Smooth muscle cell (in vitro differentiated cells): ENCODE results near the gene CAPN9. TPM values are rescaled to one million over a fixed set of nuclear protein-coding genes. Genes with fewer than 3 reads are reported as not detected.

Experiments used
- DNase-seq: peaks from one replicate; lab custom pipeline; 2025; ENCODE audit not compliant: unreplicated experiment; lab: John Stamatoyannopoulos, UW
- H2AFZ ChIP-seq: fragments of 200-600 bp; sonication (generic); 2 replicates; pipeline ENCODE4 v1.6.0; 2016; ENCODE audit warnings: antibody characterized with exemption, low read depth, mild to moderate bottlenecking
- H3F3A ChIP-seq: fragments of 200-600 bp; sonication (generic); 2 replicates; pipeline ENCODE4 v1.6.0; 2017; ENCODE audit warnings: antibody characterized with exemption, low read depth
- H3K27ac ChIP-seq: fragments of 200-600 bp; sonication (generic); 2 replicates; pipeline ENCODE4 v1.5.1; 2016; ENCODE audit warnings: low read depth, mild to moderate bottlenecking
- H3K27me3 ChIP-seq: fragments of 200-600 bp; sonication (generic); 2 replicates; pipeline ENCODE4 v1.6.1; 2016; ENCODE audit warnings: low read depth, mild to moderate bottlenecking
- H3K36me3 ChIP-seq: fragments of 200-600 bp; sonication (generic); 2 replicates; pipeline ENCODE4 v1.5.1; 2016; ENCODE audit warnings: low read depth
- H3K4me1 ChIP-seq: fragments of 200-600 bp; sonication (generic); 2 replicates; pipeline ENCODE4 v1.5.1; 2016; ENCODE audit warnings: low read depth
- H3K4me2 ChIP-seq: fragments of 200-600 bp; sonication (generic); 2 replicates; pipeline ENCODE4 v1.6.0; 2016; ENCODE audit warnings: mild to moderate bottlenecking
- H3K4me3 ChIP-seq: fragments of 200-600 bp; sonication (generic); 2 replicates; pipeline ENCODE4 v1.5.1; 2016; ENCODE audit warnings: mild to moderate bottlenecking
- H3K79me2 ChIP-seq: fragments of 200-600 bp; sonication (generic); 2 replicates; pipeline ENCODE4 v1.6.0; 2016; ENCODE audit warnings: low read depth, mild to moderate bottlenecking
- H3K9ac ChIP-seq: fragments of 200-600 bp; sonication (generic); 2 replicates; pipeline ENCODE4 v1.6.0; 2016; ENCODE audit warnings: low read depth
- H3K9me3 ChIP-seq: fragments of 200-600 bp; sonication (generic); replicated peaks from 2 replicates; pipeline ENCODE4 v1.5.1; 2016; ENCODE audit warnings: low read depth
- H4K20me1 ChIP-seq: fragments of 200-600 bp; sonication (generic); 2 replicates; pipeline ENCODE4 v1.6.0; 2016; ENCODE audit warnings: low read depth
- WGBS: methylation state at CpG from one replicate; pipeline ENCODE4 v1.1.7; 2016; ENCODE audit warnings: low lambda C conversion rate; 5-methylcytosine and 5-hydroxymethylcytosine counted together
- polyA plus RNA-seq: library from polyadenylated mRNA; unstranded; fragments of >200 nt; fragmentation: Nextera tagmentation; extraction: Ambion mirVana; gene quantifications from 2 replicates; pipeline ENCODE4 v1.2.1, GENCODE V29; 2016
- total RNA-seq: library from RNA; depleted of rRNA; stranded (reverse); fragments of >200 nt; gene quantifications from 2 replicates; pipeline ENCODE4 v1.2.3, GENCODE V29; 2014
- TF ChIP-seq, protein P1 (sequence below): fragments of 200-600 bp; sonication (generic); IDR thresholded peaks from 2 replicates; pipeline ENCODE4 v1.5.1; 2017; ENCODE audit warnings: borderline replicate concordance, mild to moderate bottlenecking, antibody characterized with exemption; ENCODE audit not compliant: insufficient read depth, poor library complexity, severe bottlenecking

CAPN9 gene
- total and polyA plus RNA-seq, 2 experiments from 2014 or later: not detected

GRCh38 chr1:230820568-230820967 is 73.4 kb downstream of the CAPN9 start:
- H3K4me1 ChIP-seq: no peaks in the 10 kb centered on the region
- no peaks in the 10 kb centered on the region for H3K79me2 ChIP-seq
- H3K27ac ChIP-seq: no peak overlapping the region
- H3K36me3 ChIP-seq: no peaks in the 10 kb centered on the region
- no peak overlapping the region for H3K4me3 ChIP-seq
- TF ChIP-seq, protein P1, sequence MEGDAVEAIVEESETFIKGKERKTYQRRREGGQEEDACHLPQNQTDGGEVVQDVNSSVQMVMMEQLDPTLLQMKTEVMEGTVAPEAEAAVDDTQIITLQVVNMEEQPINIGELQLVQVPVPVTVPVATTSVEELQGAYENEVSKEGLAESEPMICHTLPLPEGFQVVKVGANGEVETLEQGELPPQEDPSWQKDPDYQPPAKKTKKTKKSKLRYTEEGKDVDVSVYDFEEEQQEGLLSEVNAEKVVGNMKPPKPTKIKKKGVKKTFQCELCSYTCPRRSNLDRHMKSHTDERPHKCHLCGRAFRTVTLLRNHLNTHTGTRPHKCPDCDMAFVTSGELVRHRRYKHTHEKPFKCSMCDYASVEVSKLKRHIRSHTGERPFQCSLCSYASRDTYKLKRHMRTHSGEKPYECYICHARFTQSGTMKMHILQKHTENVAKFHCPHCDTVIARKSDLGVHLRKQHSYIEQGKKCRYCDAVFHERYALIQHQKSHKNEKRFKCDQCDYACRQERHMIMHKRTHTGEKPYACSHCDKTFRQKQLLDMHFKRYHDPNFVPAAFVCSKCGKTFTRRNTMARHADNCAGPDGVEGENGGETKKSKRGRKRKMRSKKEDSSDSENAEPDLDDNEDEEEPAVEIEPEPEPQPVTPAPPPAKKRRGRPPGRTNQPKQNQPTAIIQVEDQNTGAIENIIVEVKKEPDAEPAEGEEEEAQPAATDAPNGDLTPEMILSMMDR: no peak
- no peaks in the 10 kb centered on the region for H3K9me3 ChIP-seq
- no peak overlapping the region for H3K9ac ChIP-seq
- DNase-seq: no peak
- H3F3A ChIP-seq: no peaks in the 10 kb centered on the region
- H3K27me3 ChIP-seq: no peaks in the 10 kb centered on the region
- H2AFZ ChIP-seq: no peak overlapping the region
- no peaks in the 10 kb centered on the region for H4K20me1 ChIP-seq
- WGBS: 91% methylated on average over 4 of the region's 4 CpGs
- H3K4me2 ChIP-seq: no peak overlapping the region

DNA sequence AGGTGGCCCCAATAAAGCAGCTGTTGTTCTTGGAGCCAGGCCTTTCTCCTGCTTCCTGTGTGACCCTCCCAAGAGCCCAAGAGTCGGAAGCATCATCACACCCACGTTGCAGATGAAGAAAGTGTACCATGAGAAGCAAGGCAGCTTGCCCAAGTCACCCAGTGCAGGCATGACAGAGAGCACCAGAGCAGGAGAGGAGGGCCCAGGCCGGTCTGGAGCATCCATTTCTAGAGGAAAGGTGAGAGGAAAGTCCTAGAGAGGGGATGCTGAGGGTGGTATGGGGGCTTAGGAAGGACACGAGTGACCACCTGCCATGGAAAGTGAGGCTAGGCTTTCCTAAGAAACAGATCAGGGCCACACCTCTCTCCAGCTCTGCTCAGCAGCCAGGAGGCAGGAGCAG is 74.2 kb downstream of the CAPN9 start:
- Histone ChIP-seq H3K4me2 (no peak overlapping the region), H3K9me3 (no peaks in the 10 kb centered on the region), H3K27ac (no peak overlapping the region), H3K9ac (no peak overlapping the region), H3K4me3 (no peak overlapping the region), H2AFZ (no peak overlapping the region), H4K20me1 (no peaks in the 10 kb centered on the region), H3K27me3 (no peaks in the 10 kb centered on the region), H3K36me3 (no peaks in the 10 kb centered on the region), H3F3A (no peaks in the 10 kb centered on the region), H3K4me1 (no peaks in the 10 kb centered on the region), H3K79me2 (no peaks in the 10 kb centered on the region)
- 86% methylated on average over 4 of the region's 4 CpGs for WGBS
- TF ChIP-seq, protein P1: no peak
- no peak for DNase-seq

DNA sequence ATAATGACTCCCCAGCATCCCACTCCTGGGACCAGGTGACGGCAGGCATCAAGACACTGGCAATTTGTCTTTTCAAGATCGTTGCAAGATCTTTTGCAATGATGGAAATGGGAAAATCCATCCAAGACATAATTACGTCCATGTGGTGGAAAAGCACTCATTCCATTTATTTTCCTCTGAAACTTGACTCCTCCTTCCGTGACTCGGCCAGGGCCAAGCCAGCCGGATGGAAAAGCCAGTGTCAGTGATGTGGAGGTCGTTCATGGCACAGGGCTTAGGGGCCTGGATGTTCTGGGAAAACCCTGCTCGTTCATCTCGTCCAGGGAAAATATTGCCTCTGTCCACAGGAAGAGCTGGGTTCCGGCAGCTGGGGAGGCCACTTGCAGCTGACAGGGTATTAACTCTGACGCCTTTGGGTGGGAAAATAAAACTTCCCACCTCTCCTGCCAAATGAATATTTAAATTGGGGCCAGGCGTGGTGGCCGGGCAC is 74.9 kb downstream of the CAPN9 start:
- Histone ChIP-seq H3K27ac (no peak overlapping the region), H2AFZ (no peak overlapping the region), H3F3A (no peaks in the 10 kb centered on the region), H3K79me2 (no peaks in the 10 kb centered on the region), H3K4me1 (no peaks in the 10 kb centered on the region), H3K27me3 (no peaks in the 10 kb centered on the region), H3K9ac (no peak overlapping the region), H3K4me3 (no peak overlapping the region), H3K36me3 (no peaks in the 10 kb centered on the region), H3K4me2 (no peak overlapping the region), H3K9me3 (no peaks in the 10 kb centered on the region), H4K20me1 (no peaks in the 10 kb centered on the region)
- TF ChIP-seq, protein P1: no peak
- WGBS: 80% methylated on average over 13 of the region's 13 CpGs
- no peak for DNase-seq

GRCh38 chr1:230823426-230823825 is 76.2 kb downstream of the CAPN9 start:
- H3K79me2 ChIP-seq: no peaks in the 10 kb centered on the region
- no peak overlapping the region for H3K27ac ChIP-seq
- WGBS: 90% methylated on average over 6 of the region's 6 CpGs

More at GRCh38 chr1:230823426-230823825, 76.2 kb downstream of the CAPN9 start:
- Histone ChIP-seq H3K4me3 (no peak overlapping the region), H3K4me2 (no peak overlapping the region), H3F3A (no peaks in the 10 kb centered on the region), H3K9ac (no peak overlapping the region), H4K20me1 (no peaks in the 10 kb centered on the region), H3K27me3 (no peaks in the 10 kb centered on the region), H3K36me3 (no peaks in the 10 kb centered on the region), H3K4me1 (peaks cover 4% of the 10 kb centered on the region), H2AFZ (no peak overlapping the region), H3K9me3 (no peaks in the 10 kb centered on the region)
- TF ChIP-seq, protein P1: no peak
- no peak for DNase-seq
